GM13976 (cell line): ENCODE results near the gene LRRTM4.

Experiments used
- DNase-seq: peaks from one replicate; pipeline ENCODE4 v3.0.0; 2012; ENCODE audit warnings: low spot score
- in situ Hi-C: fragments of 300-500 bp; cut with MboI; formaldehyde crosslinking; loops from one replicate; pipeline ENCODE4 v1.12.0; 2022; ENCODE audit warnings: low sequenced_read_pairs, mixed read lengths, inconsistent platforms; ENCODE audit not compliant: unreplicated experiment
- TF ChIP-seq, protein P1 (sequence below): IDR thresholded peaks from 2 replicates; pipeline ENCODE4 v1.5.1; 2012; ENCODE audit warnings: borderline replicate concordance, mild to moderate bottlenecking; ENCODE audit not compliant: insufficient read depth; ENCODE audit errors: extremely low read depth, missing control alignments, control extremely low read depth

Gene LRRTM4

DNA sequence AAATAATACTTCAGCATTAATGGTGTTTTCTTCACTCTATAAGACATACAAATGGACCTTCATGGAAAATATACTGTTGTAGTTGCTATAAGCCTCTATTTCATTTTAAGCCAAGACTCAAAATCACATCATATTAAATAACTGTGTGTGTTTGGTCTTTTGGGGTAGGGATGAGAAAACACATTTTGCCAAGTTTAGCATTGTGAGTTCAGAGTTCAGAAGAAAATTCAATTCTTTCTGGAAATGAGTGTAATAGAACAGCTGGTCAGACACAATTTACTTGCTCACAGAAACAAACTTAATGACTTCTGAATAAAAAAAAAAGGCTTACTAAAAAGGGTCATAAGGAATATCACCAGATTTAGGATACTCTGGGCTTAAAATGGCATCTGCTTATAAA, 149.5 kb downstream of the LRRTM4 start:
- no peak for DNase-seq
- TF ChIP-seq, protein P1, sequence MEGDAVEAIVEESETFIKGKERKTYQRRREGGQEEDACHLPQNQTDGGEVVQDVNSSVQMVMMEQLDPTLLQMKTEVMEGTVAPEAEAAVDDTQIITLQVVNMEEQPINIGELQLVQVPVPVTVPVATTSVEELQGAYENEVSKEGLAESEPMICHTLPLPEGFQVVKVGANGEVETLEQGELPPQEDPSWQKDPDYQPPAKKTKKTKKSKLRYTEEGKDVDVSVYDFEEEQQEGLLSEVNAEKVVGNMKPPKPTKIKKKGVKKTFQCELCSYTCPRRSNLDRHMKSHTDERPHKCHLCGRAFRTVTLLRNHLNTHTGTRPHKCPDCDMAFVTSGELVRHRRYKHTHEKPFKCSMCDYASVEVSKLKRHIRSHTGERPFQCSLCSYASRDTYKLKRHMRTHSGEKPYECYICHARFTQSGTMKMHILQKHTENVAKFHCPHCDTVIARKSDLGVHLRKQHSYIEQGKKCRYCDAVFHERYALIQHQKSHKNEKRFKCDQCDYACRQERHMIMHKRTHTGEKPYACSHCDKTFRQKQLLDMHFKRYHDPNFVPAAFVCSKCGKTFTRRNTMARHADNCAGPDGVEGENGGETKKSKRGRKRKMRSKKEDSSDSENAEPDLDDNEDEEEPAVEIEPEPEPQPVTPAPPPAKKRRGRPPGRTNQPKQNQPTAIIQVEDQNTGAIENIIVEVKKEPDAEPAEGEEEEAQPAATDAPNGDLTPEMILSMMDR = no peak
- in situ Hi-C loops = no loop called here

DNA sequence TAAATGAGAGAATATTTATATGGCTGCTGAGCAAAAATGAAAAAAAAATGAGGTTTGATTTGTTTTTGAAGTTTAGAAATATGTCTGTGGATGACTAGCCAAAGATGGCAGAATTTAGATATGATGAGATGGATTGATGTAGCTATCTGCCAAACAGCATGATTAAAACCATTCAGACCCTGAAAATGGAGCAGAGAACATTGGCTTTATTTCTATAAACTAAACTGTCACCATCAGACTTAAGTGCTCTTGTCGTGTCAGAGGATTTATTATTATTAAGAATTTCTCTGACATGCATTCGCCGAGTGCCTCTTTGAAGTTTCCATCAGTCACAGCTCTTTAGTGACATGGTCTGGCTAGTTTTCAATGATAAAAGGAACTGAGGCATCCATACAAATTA, 151.7 kb downstream of the LRRTM4 start:
- in situ Hi-C loops = no loop called here
- DNase-seq = no peak
- TF ChIP-seq, protein P1 = no peak

DNA sequence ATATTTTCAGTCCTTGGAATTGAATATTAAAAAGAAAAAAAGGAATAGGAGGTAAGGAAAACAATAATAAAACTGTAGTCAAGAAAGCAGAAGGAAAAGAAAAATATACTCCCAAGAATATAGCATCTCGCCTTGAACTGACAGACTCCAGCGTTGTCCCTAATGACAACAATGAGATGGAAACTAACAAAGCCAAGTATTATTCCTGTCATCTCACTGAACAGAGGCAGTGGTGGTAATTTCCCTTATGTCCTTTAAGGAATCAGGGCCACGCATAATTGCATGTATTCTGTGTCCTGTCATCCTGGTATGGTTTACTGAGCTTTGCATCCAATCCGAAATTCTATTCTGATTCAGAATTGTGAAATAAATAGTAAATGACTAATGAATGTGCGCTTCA, 158.9 kb downstream of the LRRTM4 start:
- in situ Hi-C loops = no loop called here
- TF ChIP-seq, protein P1 = no peak
- no peak for DNase-seq

DNA sequence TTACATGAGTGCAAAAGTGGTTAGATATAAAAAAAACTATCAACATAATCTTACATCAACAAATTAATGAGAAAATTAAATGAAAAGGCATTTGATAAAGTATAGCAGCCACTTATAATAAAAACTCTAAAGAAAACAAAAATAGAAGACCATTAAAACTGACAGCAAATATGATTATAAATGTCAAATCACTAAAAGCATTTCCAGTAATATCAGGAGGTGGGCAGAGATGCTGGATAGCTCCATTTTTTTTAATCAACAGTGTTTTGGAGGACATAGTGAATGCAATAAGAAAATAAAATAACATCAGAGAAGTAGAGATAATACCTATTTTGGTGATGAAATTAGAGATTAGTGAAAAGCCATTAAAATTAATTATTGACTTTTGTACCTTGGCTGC, 173.4 kb downstream of the LRRTM4 start:
- TF ChIP-seq, protein P1 = no peak
- no peak for DNase-seq
- in situ Hi-C loops = no loop called here

DNA sequence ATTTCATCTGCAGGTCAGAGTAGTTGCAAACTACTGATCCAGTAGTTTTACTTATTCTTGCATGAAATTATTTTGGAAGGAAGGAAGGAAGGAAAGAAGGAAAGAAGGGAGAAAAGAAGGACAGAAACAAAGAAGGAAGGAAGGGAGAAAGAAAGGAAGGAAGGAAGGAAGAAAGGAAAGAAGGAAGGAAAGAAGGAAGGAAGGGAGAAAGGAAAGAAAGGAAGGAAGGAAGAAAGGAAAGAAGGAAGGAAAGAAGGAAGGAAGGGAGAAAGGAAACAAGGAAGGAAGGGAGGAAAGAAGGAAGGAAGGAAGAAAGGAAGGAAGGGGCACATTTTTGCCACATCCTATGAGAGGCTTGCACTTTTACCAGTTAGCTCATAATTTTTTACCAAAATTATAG, 186.2 kb downstream of the LRRTM4 start:
- TF ChIP-seq, protein P1 = no peak
- no peak for DNase-seq
- in situ Hi-C loops = no loop called here

DNA sequence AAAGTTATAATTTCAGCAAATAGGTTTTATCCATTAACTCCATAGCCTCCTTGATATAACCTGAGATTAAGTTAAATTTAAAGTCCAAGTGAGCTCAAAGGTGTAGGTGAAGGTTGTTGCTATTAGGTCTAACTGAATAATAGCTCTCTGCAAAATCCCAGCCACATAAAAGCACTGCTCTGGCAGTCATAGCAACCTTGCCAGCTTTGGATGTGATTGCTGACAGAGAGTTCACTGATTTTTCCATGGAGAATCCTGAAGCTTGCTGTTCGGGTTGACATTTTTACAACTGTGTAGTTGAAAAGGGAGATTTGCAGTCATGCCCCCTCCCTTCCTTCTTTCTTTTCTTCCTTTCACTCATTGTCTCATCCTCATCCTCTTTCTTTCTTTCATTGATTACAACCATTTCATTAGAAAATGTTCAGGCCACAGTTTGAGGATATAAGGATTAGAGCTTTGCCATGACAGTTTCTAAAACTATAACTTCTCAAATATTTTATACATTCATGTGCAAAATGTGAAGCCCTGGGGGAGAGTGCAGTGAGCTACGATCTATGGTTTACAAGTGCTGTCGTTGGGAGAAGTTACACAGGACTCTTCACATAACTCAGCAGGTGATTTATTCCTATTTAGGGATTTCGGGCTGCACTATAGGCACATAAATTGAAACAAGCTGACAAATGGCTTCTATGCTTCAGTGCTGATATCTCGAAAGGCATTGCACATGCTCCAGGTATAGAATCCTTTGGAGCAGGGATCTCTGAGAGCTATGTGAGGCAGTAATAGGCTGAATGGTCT, 193.8 kb downstream of the LRRTM4 start:
- DNase-seq = no peak
- TF ChIP-seq, protein P1 = no peak
- in situ Hi-C loops = no loop called here
